ENCODE measurements around the gene METTL14.

Gene METTL14

DNA sequence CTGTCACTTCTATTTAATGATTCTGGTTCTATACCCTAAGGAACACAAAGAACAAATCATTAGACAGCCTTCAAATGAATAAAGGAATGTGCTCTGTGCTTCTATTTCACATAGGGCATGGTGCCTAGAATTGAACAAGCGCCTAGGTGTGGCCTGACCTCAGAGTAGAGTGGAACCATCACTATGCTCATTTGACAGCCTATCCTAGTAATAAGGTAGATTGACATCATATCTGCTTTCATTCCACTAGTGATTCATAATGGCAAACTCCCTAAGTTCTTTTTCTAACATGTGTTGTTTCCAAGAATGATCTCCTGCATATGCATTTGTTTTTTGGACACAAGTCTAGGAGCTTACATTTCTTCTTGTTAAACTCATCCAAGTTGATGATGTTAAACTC is 36.6 kb downstream of the METTL14 start:
- Mint-ChIP-seq H3K36me3 (ENCODE audit: low read depth) (peaks cover 37% of the 10 kb centered on the region), H3K4me3 (no peak overlapping the region), H3K27ac (no peak overlapping the region), H3K9me3 (no peaks in the 10 kb centered on the region), H3K4me1 (ENCODE audit: low read depth) (no peaks in the 10 kb centered on the region), H3K27me3 (no peaks in the 10 kb centered on the region)

DNA sequence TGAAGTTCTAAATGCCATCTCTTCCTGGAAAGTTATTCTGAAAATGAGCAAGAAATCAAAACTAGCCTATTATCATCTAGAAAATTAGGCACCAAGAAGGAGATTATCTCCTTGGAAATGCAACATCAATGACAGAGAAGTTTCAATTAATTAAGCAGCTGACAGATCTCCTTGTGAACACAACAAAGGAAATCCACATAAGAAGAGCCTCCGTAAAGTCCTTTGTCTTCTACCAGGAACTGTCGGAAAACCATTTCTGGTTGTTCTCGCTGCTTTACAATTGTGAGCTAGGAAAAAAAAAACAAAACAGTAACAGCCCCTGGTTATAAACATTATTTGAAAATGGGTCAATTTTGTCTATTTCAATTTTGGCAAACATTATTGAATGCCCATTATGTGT is 38.2 kb downstream of the METTL14 start:
- no peak overlapping the region for H3K27ac Mint-ChIP-seq

DNA sequence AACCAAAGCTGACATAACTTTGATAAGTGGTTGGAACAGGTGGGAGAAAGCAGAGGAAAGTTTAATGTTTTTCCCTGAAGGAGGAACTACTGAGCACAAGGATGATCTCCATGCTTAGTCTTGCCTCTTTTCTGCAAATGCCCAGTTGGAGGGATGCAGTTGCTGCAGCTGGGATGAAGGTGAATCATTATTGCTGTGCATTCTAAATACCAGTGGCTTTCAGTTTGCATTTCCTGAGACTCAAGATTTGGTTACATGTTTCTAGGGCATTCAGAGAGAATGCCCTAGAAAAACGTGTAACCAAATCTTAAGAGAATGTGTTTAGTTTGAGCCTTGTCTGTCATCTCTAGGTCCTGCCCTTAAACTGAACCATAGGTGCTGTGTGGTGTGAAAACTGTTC is 42.2 kb downstream of the METTL14 start:
- peaks cover 74% of the 10 kb centered on the region for H3K36me3 Mint-ChIP-seq (ENCODE audit: low read depth)
- H3K4me1 Mint-ChIP-seq (ENCODE audit: low read depth), result peaks cover 10% of the 10 kb centered on the region
- H3K27ac Mint-ChIP-seq, result no peak overlapping the region
- H3K9me3 Mint-ChIP-seq, result no peaks in the 10 kb centered on the region
- no peak overlapping the region for H3K4me3 Mint-ChIP-seq
- no peaks in the 10 kb centered on the region for H3K27me3 Mint-ChIP-seq

More for the DNA sequence above, 38.2 kb downstream of the METTL14 start:
- H3K36me3 Mint-ChIP-seq (ENCODE audit: low read depth), result peaks cover 50% of the 10 kb centered on the region
- no peaks in the 10 kb centered on the region for H3K27me3 Mint-ChIP-seq
- no peaks in the 10 kb centered on the region for H3K9me3 Mint-ChIP-seq
- H3K4me1 Mint-ChIP-seq (ENCODE audit: low read depth), result no peaks in the 10 kb centered on the region
- no peak overlapping the region for H3K4me3 Mint-ChIP-seq

DNA sequence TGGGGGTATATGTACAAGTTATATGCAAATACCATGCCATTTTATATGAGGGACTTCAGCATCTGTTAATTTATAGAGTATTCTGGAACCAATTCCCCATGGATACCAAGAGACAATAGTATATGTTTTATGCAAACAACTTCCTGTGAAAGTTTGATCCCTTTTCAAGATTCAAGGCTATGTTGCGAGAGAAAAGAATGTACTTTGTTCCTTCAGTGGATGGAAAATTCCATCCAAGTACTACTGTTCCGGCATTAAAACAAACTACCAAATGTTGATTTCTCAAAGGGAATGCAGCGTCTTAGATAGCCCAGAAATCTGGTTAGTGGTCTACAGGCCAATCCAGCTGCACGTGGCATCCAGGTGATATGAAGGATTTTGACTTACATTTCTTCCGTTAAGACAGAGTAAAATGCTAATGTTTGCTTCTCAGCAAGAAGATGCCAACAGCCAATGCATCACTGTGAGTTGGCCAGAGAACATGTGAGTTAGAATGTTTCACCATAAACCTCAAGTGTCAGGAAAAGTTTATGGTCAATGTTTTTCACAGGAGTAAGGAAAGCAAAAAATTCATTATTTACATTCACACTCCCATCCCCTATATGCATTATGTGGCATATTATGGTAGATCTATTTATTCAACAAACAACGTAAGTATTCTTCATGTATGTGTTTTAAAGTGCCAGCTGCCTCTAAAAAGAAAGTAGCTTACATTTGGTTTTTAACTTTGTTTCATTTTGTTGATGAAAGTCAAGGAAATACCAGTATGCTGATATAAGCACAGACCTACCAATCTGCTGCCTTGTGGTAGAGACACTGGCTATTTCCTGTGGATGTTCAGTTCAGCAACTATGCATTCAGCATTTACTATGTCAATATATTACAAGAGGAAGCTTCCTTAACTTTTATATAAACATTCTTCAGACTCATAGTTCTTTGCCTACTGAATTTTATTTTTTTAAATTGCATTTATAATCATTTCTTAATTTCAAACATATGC is 44.4 kb downstream of the METTL14 start:
- peaks cover 10% of the 10 kb centered on the region for H3K4me1 Mint-ChIP-seq (ENCODE audit: low read depth)
- H3K36me3 Mint-ChIP-seq (ENCODE audit: low read depth), result peaks cover 73% of the 10 kb centered on the region
- no peak overlapping the region for H3K4me3 Mint-ChIP-seq
- no peaks in the 10 kb centered on the region for H3K9me3 Mint-ChIP-seq
- no peak overlapping the region for H3K27ac Mint-ChIP-seq
- no peaks in the 10 kb centered on the region for H3K27me3 Mint-ChIP-seq

DNA sequence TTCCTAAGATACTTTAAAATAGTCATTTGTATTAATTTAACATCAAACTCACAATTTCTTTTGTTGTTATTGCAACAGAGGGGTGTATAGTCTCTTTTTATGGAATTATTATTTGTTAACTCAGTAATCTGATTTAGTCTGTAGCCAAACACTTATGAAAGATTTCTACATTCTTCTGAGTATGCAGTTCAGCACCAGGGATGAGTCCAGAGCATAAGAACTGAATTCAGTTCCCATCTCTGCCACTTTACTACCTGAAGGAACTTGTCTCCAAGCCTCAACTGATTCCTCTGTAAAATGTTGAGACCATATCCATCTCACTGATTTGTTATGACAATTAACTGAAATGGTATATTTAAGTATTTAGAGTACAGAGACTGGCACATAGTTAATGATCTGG is 45.5 kb downstream of the METTL14 start:
- Mint-ChIP-seq H3K36me3 (ENCODE audit: low read depth) (peaks cover 75% of the 10 kb centered on the region), H3K9me3 (no peaks in the 10 kb centered on the region), H3K27me3 (no peaks in the 10 kb centered on the region), H3K4me1 (ENCODE audit: low read depth) (peaks cover 10% of the 10 kb centered on the region), H3K27ac (no peak overlapping the region), H3K4me3 (no peak overlapping the region)

DNA sequence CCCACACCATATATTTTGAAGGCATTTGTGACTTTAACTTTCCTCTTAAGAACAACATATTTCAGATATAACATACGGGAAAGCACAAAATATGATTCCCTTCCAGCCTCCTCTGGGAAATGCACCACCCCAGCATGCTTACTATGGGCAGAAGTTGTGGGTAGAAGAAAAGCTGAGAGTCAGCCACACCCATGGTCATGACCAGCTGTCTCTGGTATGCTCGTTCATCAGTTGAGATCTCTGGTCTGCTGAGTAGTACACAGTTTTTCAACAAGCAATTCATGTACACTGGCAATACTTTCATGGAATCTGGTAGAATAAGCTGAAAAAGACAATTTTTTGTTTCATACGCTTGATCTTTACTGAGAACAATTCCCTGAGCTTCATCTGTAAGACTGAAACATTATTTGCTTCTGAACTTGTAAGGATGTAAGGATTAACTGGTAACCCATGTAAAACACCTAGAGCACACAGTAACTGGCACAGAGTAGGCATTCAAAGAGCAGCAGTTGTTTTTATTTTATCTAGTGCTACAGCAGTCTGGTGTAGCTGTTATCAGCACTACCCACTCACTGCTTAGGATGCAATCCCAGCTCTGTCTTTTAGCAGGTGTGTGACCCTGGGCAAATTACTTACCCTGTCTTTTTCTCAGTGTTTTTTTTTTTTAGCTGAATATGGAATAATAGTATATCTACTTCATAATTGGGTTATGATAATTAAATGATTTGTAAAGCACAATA is 47.6 kb downstream of the METTL14 start:
- H3K27me3 Mint-ChIP-seq, result no peaks in the 10 kb centered on the region
- H3K4me1 Mint-ChIP-seq (ENCODE audit: low read depth), result peaks cover 10% of the 10 kb centered on the region
- H3K27ac Mint-ChIP-seq, result no peak overlapping the region
- peaks cover 65% of the 10 kb centered on the region for H3K36me3 Mint-ChIP-seq (ENCODE audit: low read depth)
- no peak overlapping the region for H3K4me3 Mint-ChIP-seq
- no peaks in the 10 kb centered on the region for H3K9me3 Mint-ChIP-seq

DNA sequence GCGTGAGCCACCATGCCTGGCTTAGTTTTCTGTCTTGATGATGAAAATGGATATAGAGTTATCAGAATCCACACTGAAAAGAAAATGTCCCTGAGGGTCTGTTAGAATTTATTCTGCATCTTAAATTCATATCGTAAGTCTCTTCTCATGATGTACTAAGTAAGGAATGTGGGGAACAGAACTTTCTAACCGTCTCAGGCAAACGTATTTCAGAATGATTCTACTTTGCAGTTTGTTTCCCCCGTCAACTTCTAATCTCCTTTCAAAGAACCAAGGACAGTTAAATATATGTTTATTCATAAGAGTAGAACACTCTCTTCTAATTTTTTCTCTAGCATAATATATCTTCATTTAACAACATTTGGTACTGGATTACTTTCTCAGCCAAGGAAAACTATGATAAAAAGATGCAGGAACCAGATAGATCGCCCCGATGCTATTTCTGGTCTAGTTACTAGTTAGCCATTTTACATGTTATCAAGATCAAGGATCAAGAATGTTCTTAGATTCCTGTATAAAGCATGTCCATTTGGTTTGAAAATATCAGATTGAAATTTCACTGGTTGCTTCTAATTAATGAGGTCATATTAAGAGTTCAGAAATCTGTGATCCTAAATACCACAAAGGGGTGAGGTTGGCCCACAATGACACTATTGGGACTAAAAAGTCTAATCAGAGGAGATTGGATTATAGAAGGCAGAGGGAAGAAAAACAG is 49.5 kb downstream of the METTL14 start:
- Mint-ChIP-seq H3K4me1 (ENCODE audit: low read depth) (peaks cover 8% of the 10 kb centered on the region), H3K27me3 (no peaks in the 10 kb centered on the region), H3K36me3 (ENCODE audit: low read depth) (peaks cover 61% of the 10 kb centered on the region), H3K4me3 (no peak overlapping the region), H3K9me3 (no peaks in the 10 kb centered on the region), H3K27ac (no peak overlapping the region)

DNA sequence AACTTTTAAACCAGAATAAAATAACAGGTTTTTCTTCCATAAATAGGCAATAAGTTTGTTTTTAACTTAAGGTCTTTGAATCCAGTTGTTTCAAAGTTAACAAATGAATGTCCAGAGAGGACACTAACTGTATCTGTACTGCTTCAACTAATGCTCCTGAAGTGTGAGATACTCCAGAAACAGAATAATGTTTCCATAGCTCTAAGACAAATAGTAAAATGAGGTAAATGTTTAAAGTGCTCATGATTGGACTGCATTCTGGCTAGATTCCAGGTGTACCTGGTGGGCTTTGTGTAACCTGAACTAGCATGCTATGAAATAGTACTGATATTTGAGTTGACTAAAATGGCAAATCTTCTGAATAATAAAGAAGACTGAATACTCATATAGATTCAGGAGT is 51.7 kb downstream of the METTL14 start:
- Mint-ChIP-seq H3K27me3 (no peaks in the 10 kb centered on the region), H3K4me1 (ENCODE audit: low read depth) (no peaks in the 10 kb centered on the region), H3K27ac (no peak overlapping the region), H3K9me3 (no peaks in the 10 kb centered on the region), H3K4me3 (no peak overlapping the region), H3K36me3 (ENCODE audit: low read depth) (peaks cover 50% of the 10 kb centered on the region)

DNA sequence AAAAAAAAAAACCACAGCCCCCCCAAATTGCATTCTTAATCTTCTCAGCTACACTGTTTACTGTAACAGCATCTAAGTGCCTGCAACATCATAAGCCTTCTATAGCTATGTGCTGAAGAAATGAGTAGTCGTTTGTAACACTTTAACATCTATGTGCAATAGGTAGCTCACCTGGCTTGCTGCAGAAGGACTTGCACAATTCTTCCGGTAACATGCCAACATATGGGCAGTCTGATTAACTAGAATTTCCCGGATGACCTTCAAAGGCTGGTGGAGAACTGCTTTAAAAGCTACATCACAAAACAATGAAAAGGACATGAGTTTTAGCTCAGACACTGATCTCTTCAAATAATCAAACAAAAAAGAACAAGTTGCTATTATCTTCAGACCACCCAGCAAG is 52.9 kb downstream of the METTL14 start:
- H3K4me3 Mint-ChIP-seq, result no peak overlapping the region
- no peaks in the 10 kb centered on the region for H3K27me3 Mint-ChIP-seq
- peaks cover 50% of the 10 kb centered on the region for H3K36me3 Mint-ChIP-seq (ENCODE audit: low read depth)
- no peaks in the 10 kb centered on the region for H3K9me3 Mint-ChIP-seq
- H3K4me1 Mint-ChIP-seq (ENCODE audit: low read depth), result no peaks in the 10 kb centered on the region
- H3K27ac Mint-ChIP-seq, result no peak overlapping the region

DNA sequence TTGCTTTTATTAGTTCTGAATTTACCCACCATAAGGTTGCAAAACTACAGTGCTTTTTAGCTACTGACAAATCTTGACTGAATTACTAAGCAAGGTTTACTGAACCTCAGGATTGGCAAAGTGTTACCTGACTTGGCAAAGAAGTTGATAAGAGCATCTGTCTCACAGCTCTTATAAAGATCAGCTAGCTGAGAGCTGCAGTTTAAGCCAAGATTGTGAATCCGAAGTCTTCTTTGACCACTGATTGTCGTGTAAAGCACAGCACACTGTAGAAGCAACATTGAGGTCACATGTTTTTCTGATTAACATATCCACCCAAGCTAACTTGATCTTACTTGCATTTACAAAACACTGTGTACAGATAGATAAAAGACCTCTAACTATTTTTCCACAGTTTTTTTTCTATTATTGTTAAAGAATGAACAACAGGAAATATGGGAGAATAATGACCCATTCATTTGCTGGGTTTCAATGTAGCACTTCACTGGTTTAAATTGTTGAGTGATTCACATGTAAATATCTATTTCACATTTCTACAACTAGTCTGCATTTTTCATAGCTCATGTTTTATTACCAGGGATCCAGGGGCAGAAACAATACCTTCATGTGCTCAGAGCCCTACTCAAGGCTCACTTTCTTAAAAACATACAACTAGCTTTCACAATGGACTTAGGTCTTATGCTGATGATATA is 54.0 kb downstream of the METTL14 start:
- Mint-ChIP-seq H3K36me3 (ENCODE audit: low read depth) (peaks cover 52% of the 10 kb centered on the region), H3K4me1 (ENCODE audit: low read depth) (no peaks in the 10 kb centered on the region), H3K9me3 (no peaks in the 10 kb centered on the region), H3K4me3 (no peak overlapping the region), H3K27me3 (no peaks in the 10 kb centered on the region), H3K27ac (no peak overlapping the region)

DNA sequence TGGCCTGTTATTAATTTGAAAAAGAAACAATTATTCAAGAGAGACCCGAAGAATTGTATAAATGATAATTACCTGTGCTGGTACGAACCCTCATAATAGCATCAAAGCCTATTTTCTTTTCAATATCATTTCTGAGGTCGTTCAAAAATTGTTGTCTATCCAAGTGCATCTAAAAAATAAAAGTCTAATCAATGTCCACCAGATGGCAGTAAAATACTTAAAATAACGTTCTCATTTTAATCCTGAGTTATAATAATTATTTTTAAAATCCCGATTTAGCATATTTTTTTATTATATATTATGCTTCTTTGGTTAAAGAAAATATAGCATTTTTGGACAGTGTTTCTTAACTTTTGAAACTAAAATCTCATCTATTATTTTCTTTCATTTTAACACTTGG is 55.7 kb downstream of the METTL14 start:
- H3K4me3 Mint-ChIP-seq, result no peak overlapping the region
- no peaks in the 10 kb centered on the region for H3K9me3 Mint-ChIP-seq
- H3K27me3 Mint-ChIP-seq, result no peaks in the 10 kb centered on the region
- no peaks in the 10 kb centered on the region for H3K4me1 Mint-ChIP-seq (ENCODE audit: low read depth)
- H3K27ac Mint-ChIP-seq, result no peak overlapping the region
- peaks cover 54% of the 10 kb centered on the region for H3K36me3 Mint-ChIP-seq (ENCODE audit: low read depth)

DNA sequence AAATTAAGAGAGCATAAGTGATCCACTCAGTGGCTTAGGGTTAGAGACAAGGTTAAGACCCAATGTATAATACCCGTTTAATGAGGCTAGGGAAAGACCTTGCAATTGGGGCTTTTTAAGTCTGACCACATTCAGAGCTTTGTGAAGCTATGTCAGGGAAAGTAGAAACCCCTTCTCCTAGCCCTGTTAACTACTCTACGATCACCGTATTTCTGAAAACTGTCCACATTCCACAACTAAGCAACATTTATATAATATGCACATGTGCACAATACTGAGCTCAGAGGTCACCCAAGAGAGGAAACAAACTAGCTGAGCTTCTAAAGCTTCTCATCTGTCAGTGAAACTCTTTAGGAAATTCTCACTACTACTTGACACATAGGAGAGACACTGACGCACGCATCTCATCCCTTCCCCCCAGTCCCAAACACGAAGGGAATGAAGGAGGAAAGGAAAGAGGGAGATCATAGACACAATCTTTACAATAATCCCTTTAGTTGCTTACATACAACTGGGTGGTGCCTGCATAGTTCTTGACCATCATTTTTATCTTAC is 56.2 kb downstream of the METTL14 start:
- Mint-ChIP-seq H3K27ac (no peak overlapping the region), H3K36me3 (ENCODE audit: low read depth) (peaks cover 54% of the 10 kb centered on the region), H3K4me1 (ENCODE audit: low read depth) (no peaks in the 10 kb centered on the region), H3K4me3 (no peak overlapping the region), H3K9me3 (no peaks in the 10 kb centered on the region), H3K27me3 (no peaks in the 10 kb centered on the region)

DNA sequence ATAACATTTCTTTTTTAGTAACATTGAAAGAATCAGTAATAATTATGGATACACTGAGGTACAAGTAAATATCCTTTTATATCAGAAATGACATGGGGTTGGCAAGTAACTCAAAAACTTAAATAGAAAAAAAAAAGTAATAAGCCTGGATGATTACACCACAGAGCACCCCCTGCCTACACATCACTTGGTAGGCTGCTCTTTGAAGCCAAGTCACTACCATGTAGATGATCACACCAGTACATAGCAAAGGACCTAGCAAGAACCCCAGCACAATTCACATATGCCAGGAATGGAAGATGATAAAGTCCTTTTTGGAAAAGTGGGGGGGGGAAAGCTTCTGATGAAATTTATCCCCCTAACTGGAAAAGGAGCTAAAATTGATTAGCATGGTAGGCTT is 56.9 kb downstream of the METTL14 start:
- peaks cover 51% of the 10 kb centered on the region for H3K36me3 Mint-ChIP-seq (ENCODE audit: low read depth)
- no peak overlapping the region for H3K4me3 Mint-ChIP-seq
- no peaks in the 10 kb centered on the region for H3K4me1 Mint-ChIP-seq (ENCODE audit: low read depth)
- no peaks in the 10 kb centered on the region for H3K9me3 Mint-ChIP-seq
- H3K27me3 Mint-ChIP-seq, result no peaks in the 10 kb centered on the region
- H3K27ac Mint-ChIP-seq, result no peak overlapping the region

DNA sequence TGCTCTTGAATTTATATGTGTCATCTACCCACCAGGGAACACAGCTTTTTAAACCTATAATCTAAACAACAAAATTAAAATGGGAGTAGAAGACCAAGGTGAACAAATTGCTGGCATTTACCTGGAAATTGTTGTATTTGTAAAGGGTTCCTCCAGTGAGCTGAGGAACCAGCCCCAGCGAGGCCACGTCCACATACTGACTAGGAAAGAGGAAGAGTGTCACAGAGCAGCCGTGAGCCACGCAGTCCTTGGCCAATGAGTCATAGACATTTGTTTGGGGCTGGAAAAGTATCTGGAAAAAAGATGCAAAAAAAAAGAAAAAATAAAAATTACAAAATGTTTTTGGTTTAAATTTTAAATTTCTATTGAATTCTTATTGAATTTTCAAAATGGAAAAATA is 58.7 kb downstream of the METTL14 start:
- H3K4me1 Mint-ChIP-seq (ENCODE audit: low read depth), result no peaks in the 10 kb centered on the region
- H3K27ac Mint-ChIP-seq, result no peak overlapping the region
- H3K36me3 Mint-ChIP-seq (ENCODE audit: low read depth), result peaks cover 37% of the 10 kb centered on the region
- H3K27me3 Mint-ChIP-seq, result no peaks in the 10 kb centered on the region
- no peak overlapping the region for H3K4me3 Mint-ChIP-seq
- H3K9me3 Mint-ChIP-seq, result no peaks in the 10 kb centered on the region

Measured in stimulated activated naive CD8-positive, alpha-beta T cell treated with anti-CD3 and anti-CD28 coated beads, Interleukin-15, Interleukin-2, amounts not matched to agents 100 ng/mL and 50 ng/mL, for 24 hours (primary cell).